Measurements from ENCODE around the gene AP1S1.
"Not testable (repeated sequence)": the region's sequence is repeated elsewhere in the genome, so short reads cannot be mapped to it uniquely, and the experiment has no call there.

Gene AP1S1

DNA sequence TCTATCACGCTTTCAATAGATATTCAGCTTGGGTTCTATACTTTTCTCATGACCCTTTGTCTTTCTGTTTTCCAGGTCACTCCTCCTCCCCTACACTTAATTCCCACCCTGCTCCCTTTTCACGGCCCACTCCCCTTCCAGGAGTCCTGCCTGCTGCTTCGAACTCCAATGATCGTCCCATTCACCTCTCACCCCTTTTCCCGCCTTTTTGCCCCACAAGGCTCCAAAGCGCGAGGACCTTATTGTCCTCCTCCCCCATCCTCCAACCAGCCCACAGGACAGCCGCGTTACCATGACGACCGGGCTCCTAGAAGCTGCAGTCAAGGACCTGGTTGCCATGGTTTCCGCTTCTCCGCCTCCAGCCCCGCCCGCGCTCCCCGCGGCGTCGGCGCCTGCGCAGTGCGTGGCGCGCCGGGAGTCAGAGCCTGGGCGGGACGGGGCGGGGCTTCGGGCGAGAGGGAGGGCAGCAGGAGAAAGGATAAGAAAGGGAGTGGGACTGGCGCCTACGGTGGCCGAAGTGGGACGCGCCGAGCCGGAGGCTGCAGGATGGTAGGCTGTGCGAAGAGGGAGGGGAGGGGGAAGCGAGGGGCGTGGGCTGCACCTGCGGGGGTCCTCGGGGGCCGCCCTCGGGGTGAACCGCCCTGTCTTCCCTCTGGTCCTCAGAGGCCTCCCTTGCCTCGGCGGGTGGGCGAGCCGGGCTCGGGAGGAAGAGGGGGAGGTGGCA lies at the start of gene AP1S1:
AP1S1 (plus strand) TSS at position 508 of the 724 bp plus-strand sequence; CDS start at position 547, 39 bp downstream.
- peak within 1 kb of the TSS; percentile 82 for H3K4me3 ChIP-seq (ENCODE audit: low read length)
- peaks cover 19% of the 10 kb centered on the region for H3K4me1 ChIP-seq (ENCODE audit: insufficient read depth, low read length)
- peak within 1 kb of the TSS; percentile 85; the same call in 1 of the 2 replicates for H3K9ac ChIP-seq (ENCODE audit: low read depth, low read length)
- peaks cover 10% of the 10 kb centered on the region; the same call in 1 of the 2 replicates for H3K27me3 ChIP-seq (ENCODE audit: insufficient read depth, low read length)
- no peaks in the 10 kb centered on the region for H3K9me3 ChIP-seq (ENCODE audit: insufficient read depth, low read depth, low read length)
- peaks cover 5% of the 10 kb centered on the region; the same call in 1 of the 2 replicates for H3K36me3 ChIP-seq (ENCODE audit: insufficient read depth, low read depth, low read length)
- H3K27ac ChIP-seq (ENCODE audit: low read length) = no peak within 1 kb of the TSS

DNA sequence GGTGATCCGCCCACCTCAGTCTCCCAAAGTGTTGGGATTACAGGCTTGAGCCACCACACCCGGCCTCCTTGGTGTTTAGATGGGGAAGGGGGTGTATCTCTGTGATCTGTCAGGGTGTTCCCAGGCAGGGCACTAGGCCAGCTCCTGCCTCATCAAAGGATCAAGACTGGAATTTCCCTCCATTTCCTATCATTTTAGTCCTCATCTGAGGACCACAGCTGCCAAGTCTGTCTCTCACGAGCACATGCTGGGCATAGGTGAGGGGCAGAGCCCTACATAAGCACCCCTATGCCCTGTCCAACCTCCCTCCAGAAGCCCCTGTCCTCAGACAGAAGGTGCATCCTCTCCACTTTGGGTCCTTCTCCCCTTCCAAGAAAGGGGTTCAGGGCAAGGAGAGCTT lies 49.5 kb upstream of the AP1S1 start:
- Histone ChIP-seq H3K27me3 (ENCODE audit: insufficient read depth, low read length) (no peaks in the 10 kb centered on the region), H3K4me3 (ENCODE audit: low read length) (no peak overlapping the region), H3K9me3 (ENCODE audit: insufficient read depth, low read depth, low read length) (no peaks in the 10 kb centered on the region), H3K36me3 (ENCODE audit: insufficient read depth, low read depth, low read length) (no peaks in the 10 kb centered on the region), H3K9ac (ENCODE audit: low read depth, low read length) (no peak overlapping the region), H3K4me1 (ENCODE audit: insufficient read depth, low read length) (peaks cover 21% of the 10 kb centered on the region), H3K27ac (ENCODE audit: low read length) (no peak overlapping the region)

DNA sequence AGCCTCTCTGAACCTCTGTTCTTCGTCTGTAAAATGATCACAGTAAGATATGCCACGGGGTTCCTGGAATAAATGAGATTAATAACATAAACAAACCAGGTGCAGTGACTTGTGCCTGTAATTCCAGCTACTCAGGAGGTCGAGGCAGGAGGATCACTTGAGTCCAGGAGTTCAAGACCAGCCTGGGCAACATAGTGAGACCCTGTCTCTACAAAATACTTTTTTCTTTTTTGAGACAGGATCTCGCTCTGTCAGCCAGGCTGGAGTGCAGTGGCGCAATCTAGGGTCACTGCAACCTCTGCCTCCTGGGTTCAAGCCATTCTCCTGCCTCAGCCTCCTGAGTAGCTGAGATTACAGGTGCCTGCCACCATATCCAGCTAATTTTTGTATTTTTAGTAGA lies 49.0 kb upstream of the AP1S1 start:
- H3K9ac ChIP-seq (ENCODE audit: low read depth, low read length); H3K27ac ChIP-seq (ENCODE audit: low read length); H3K27me3 ChIP-seq (ENCODE audit: insufficient read depth, low read length); H3K9me3 ChIP-seq (ENCODE audit: insufficient read depth, low read depth, low read length); H3K36me3 ChIP-seq (ENCODE audit: insufficient read depth, low read depth, low read length); H3K4me3 ChIP-seq (ENCODE audit: low read length): not testable (repeated sequence)
- peaks cover 20% of the 10 kb centered on the region for H3K4me1 ChIP-seq (ENCODE audit: insufficient read depth, low read length)

DNA sequence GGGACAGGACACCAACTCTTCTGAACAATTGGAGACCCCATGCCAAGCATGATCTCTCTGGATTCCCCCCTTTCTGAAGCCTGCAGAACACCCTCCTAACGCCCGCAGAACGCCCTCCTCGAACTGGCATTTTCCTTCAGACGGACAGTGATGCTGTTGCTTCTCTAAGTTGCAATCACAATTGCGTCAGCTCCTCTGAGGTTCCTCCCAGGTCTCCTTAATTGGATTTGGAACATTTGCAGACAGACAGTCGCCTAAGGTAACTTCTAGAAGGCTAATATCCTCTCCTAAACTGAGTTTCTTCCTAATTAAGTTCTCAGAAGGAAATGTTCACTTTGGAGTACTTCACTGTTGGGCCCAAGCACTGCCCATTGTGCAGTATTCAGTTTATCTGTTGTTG lies 47.9 kb upstream of the AP1S1 start:
- H3K36me3 ChIP-seq (ENCODE audit: insufficient read depth, low read depth, low read length) = no peaks in the 10 kb centered on the region
- H3K27ac ChIP-seq (ENCODE audit: low read length) = no peak overlapping the region
- H3K27me3 ChIP-seq (ENCODE audit: insufficient read depth, low read length) = no peaks in the 10 kb centered on the region

DNA sequence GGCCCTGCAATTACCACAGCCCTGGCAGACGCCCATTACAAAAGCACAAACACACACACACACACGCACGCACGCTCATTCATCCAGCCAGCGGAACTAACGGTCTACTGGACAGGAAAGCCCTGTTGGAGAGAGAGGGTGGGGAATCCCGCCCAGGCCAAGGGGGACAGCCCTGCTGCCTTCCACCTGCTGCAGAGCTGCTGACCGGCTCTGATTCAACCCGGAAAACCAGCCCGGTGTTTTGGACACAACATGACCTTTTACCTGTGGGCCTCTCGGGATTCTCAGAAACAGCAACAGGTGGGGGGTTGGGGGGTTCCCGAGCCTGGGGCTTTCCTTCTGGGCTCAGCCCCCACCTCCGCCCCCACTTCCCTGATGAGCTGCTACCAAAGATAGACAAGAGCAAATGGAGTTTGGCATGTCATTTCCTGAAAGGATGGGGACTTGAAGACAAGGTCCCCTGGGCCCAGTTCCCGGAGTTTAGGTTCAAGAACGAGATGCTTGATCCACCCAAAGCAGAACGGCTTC lies 45.9 kb upstream of the AP1S1 start:
- Histone ChIP-seq H3K4me1 (ENCODE audit: insufficient read depth, low read length) (0 out of 2 replicates have a peak, but pooled peaks cover 5% of the 10 kb centered on the region), H3K36me3 (ENCODE audit: insufficient read depth, low read depth, low read length) (no peaks in the 10 kb centered on the region), H3K9me3 (ENCODE audit: insufficient read depth, low read depth, low read length) (no peaks in the 10 kb centered on the region), H3K27ac (ENCODE audit: low read length) (no peak overlapping the region), H3K9ac (ENCODE audit: low read depth, low read length) (no peak overlapping the region; the same call in 1 of the 2 replicates), H3K4me3 (ENCODE audit: low read length) (no peak overlapping the region), H3K27me3 (ENCODE audit: insufficient read depth, low read length) (no peaks in the 10 kb centered on the region)

More for the DNA sequence above, 47.9 kb upstream of the AP1S1 start:
- Histone ChIP-seq H3K9ac (ENCODE audit: low read depth, low read length) (no peak overlapping the region), H3K4me3 (ENCODE audit: low read length) (no peak overlapping the region), H3K4me1 (ENCODE audit: insufficient read depth, low read length) (peaks cover 11% of the 10 kb centered on the region), H3K9me3 (ENCODE audit: insufficient read depth, low read depth, low read length) (no peaks in the 10 kb centered on the region)

GRCh38 chr7:101108961-101109360 lies 45.3 kb upstream of the AP1S1 start:
- H3K36me3 ChIP-seq (ENCODE audit: insufficient read depth, low read depth, low read length) = no peaks in the 10 kb centered on the region
- H3K9ac ChIP-seq (ENCODE audit: low read depth, low read length) = no peak overlapping the region
- H3K27ac ChIP-seq (ENCODE audit: low read length) = no peak overlapping the region
- no peak overlapping the region for H3K4me3 ChIP-seq (ENCODE audit: low read length)
- H3K9me3 ChIP-seq (ENCODE audit: insufficient read depth, low read depth, low read length) = no peaks in the 10 kb centered on the region
- H3K4me1 ChIP-seq (ENCODE audit: insufficient read depth, low read length) = 0 out of 2 replicates have a peak, but pooled peaks cover 5% of the 10 kb centered on the region
- H3K27me3 ChIP-seq (ENCODE audit: insufficient read depth, low read length) = no peaks in the 10 kb centered on the region

GRCh38 chr7:101109368-101109767 lies 44.9 kb upstream of the AP1S1 start:
- no peaks in the 10 kb centered on the region for H3K9me3 ChIP-seq (ENCODE audit: insufficient read depth, low read depth, low read length)
- 0 out of 2 replicates have a peak, but pooled peaks cover 5% of the 10 kb centered on the region for H3K4me1 ChIP-seq (ENCODE audit: insufficient read depth, low read length)
- H3K36me3 ChIP-seq (ENCODE audit: insufficient read depth, low read depth, low read length) = no peaks in the 10 kb centered on the region
- no peak overlapping the region for H3K9ac ChIP-seq (ENCODE audit: low read depth, low read length)
- H3K27ac ChIP-seq (ENCODE audit: low read length) = no peak overlapping the region
- H3K27me3 ChIP-seq (ENCODE audit: insufficient read depth, low read length) = no peaks in the 10 kb centered on the region
- H3K4me3 ChIP-seq (ENCODE audit: low read length) = no peak overlapping the region

DNA sequence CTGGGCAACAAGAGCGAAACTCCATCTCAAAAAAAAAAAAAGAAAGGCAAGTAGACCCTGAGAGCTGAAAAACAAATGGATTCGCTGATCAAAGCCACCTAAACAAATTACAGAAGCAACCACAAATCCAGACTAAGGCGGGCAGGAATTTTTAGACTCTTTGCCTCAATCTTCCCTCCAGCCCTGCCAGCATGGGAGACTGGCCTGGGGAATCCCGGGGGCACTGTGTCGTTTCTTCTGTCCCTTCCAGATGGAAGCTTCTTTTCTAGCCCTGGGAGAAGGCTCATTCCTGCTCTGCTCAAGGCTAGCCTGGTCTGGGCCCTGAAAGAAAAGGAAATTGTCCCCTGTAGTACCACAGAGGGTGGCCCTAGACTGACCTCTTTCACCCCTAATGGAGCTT lies 43.0 kb upstream of the AP1S1 start:
- no peak overlapping the region for H3K9ac ChIP-seq (ENCODE audit: low read depth, low read length)
- H3K36me3 ChIP-seq (ENCODE audit: insufficient read depth, low read depth, low read length) = no peaks in the 10 kb centered on the region
- H3K27me3 ChIP-seq (ENCODE audit: insufficient read depth, low read length) = no peaks in the 10 kb centered on the region
- H3K4me3 ChIP-seq (ENCODE audit: low read length) = no peak overlapping the region
- no peaks in the 10 kb centered on the region for H3K9me3 ChIP-seq (ENCODE audit: insufficient read depth, low read depth, low read length)
- H3K27ac ChIP-seq (ENCODE audit: low read length) = no peak overlapping the region
- 0 out of 2 replicates have a peak, but pooled peaks cover 5% of the 10 kb centered on the region for H3K4me1 ChIP-seq (ENCODE audit: insufficient read depth, low read length)

DNA sequence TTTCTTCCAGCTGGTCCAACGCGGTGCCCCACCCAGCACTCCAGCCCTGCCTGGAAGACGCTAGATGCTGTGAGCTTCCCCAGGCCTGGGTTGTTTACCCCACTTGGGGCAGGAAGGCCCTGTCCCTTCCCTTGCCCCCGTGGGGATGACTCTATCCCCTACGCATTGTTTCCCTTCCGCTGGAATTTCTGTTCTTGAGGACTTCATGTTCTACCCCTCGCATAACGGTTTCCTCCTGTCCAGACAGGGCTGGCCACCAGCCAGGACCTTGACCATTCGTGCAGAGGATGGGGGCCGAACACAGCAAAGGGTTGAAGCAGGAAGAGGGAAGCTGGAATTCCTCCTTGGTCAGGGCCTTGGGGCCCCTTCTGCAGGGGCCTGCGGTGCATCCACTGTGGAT lies 42.0 kb upstream of the AP1S1 start:
- Histone ChIP-seq H3K4me3 (ENCODE audit: low read length) (no peak overlapping the region), H3K27me3 (ENCODE audit: insufficient read depth, low read length) (no peaks in the 10 kb centered on the region), H3K9me3 (ENCODE audit: insufficient read depth, low read depth, low read length) (no peaks in the 10 kb centered on the region), H3K9ac (ENCODE audit: low read depth, low read length) (no peak overlapping the region), H3K36me3 (ENCODE audit: insufficient read depth, low read depth, low read length) (no peaks in the 10 kb centered on the region), H3K4me1 (ENCODE audit: insufficient read depth, low read length) (0 out of 2 replicates have a peak, but pooled peaks cover 5% of the 10 kb centered on the region), H3K27ac (ENCODE audit: low read length) (no peak overlapping the region)

DNA sequence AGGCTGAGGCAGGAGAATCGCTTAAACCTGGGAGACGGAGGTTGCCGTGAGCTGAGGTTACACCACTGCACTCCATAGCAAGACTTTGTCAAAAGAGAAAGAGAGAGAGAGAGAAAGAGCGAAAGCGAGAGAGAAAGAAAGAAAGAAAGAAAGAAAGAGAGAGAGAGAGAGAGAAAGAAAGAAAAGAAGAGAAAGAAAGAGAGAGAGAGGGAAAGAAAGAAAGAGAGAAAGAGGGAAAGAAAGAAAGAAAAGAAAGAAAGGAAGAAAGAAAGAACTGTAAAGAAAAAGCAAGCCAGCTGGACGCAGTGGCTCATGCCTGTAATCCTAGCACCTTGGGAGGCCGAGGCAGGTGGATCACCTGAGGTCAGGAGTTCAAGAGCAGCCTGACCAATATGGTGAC lies 41.1 kb upstream of the AP1S1 start:
- H3K27me3 ChIP-seq (ENCODE audit: insufficient read depth, low read length); H3K36me3 ChIP-seq (ENCODE audit: insufficient read depth, low read depth, low read length); H3K27ac ChIP-seq (ENCODE audit: low read length); H3K4me3 ChIP-seq (ENCODE audit: low read length); H3K9me3 ChIP-seq (ENCODE audit: insufficient read depth, low read depth, low read length); H3K4me1 ChIP-seq (ENCODE audit: insufficient read depth, low read length); H3K9ac ChIP-seq (ENCODE audit: low read depth, low read length): not testable (repeated sequence)

DNA sequence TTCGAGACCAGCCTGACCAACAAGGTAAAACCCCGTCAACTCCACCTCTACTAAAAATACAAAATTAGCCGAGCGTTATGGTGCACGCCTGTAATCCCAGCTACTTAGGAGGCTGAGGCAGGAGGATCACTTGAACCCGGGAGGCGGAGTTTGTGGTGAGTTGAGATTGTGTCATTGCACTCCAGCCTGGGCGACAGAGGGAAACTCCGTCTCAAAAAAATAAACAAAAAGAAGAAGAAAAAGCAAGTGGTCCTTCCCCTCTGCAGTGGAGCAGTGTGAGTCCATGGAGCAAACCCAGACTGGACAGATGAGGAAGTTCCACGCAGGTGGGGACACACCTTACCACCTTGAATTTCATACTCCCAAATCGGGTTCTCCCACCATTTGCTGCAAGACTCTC lies 40.4 kb upstream of the AP1S1 start:
- no peaks in the 10 kb centered on the region for H3K27me3 ChIP-seq (ENCODE audit: insufficient read depth, low read length)
- H3K9ac ChIP-seq (ENCODE audit: low read depth, low read length) = no peak overlapping the region
- H3K4me3 ChIP-seq (ENCODE audit: low read length) = no peak overlapping the region
- H3K9me3 ChIP-seq (ENCODE audit: insufficient read depth, low read depth, low read length) = no peaks in the 10 kb centered on the region
- no peaks in the 10 kb centered on the region for H3K36me3 ChIP-seq (ENCODE audit: insufficient read depth, low read depth, low read length)
- no peaks in the 10 kb centered on the region for H3K4me1 ChIP-seq (ENCODE audit: insufficient read depth, low read length)
- no peak overlapping the region for H3K27ac ChIP-seq (ENCODE audit: low read length)

GRCh38 chr7:101114492-101114891 lies 39.8 kb upstream of the AP1S1 start:
- no peak overlapping the region for H3K4me3 ChIP-seq (ENCODE audit: low read length)
- no peak overlapping the region for H3K27ac ChIP-seq (ENCODE audit: low read length)
- no peaks in the 10 kb centered on the region for H3K9me3 ChIP-seq (ENCODE audit: insufficient read depth, low read depth, low read length)
- H3K36me3 ChIP-seq (ENCODE audit: insufficient read depth, low read depth, low read length) = no peaks in the 10 kb centered on the region
- H3K9ac ChIP-seq (ENCODE audit: low read depth, low read length) = no peak overlapping the region
- no peaks in the 10 kb centered on the region for H3K27me3 ChIP-seq (ENCODE audit: insufficient read depth, low read length)
- no peaks in the 10 kb centered on the region for H3K4me1 ChIP-seq (ENCODE audit: insufficient read depth, low read length)

Measured in iPS-20b (cell line).